Peyer's patch (tissue), 4 donors: ENCODE measurements around the gene PCDH19. TPM values are rescaled to one million over a fixed set of nuclear protein-coding genes. Genes with fewer than 3 reads are reported as not detected.

Experiments used
- DNase-seq, 3 donors: peaks; one replicate each; pipeline ENCODE4 v3.0.0-alpha.2; 2017 to 2019
- H3K27ac ChIP-seq, 4 donors: fragments of 200-600 bp; sonication (generic); one replicate each; pipeline ENCODE4 v1.5.1; 2016 to 2019
- H3K27me3 ChIP-seq, 2 donors: fragments of 200-600 bp; sonication (generic); one replicate each; pipeline ENCODE4 v1.5.1; 2019
- H3K36me3 ChIP-seq, 3 donors: fragments of 200-600 bp; sonication (generic); one replicate each; pipeline ENCODE4 v1.5.1; 2016 to 2019
- H3K4me1 ChIP-seq, 4 donors: fragments of 200-600 bp; sonication (generic); one replicate each; pipeline ENCODE4 v1.5.1; 2016 to 2019
- H3K4me3 ChIP-seq, 4 donors: fragments of 200-600 bp; sonication (generic); 1 replicate in 3 of 4; 2 replicates in 1 of 4; pipeline ENCODE4 v1.5.1; 2016 to 2019; ENCODE audit warnings: mild to moderate bottlenecking in 1 of 4
- H3K9me3 ChIP-seq, 4 donors: fragments of 200-600 bp; sonication (generic); one replicate each; pipeline ENCODE4 v1.5.1; 2016 to 2019; ENCODE audit warnings: mild to moderate bottlenecking in 1 of 4
- POLR2A ChIP-seq, 2 donors: fragments of 450-650 bp; IDR thresholded peaks; one replicate each; pipeline ENCODE4 v1.5.1; 2017; ENCODE audit warnings: antibody characterized with exemption in 2 of 2, mild to moderate bottlenecking in 2 of 2, moderate library complexity in 2 of 2
- total RNA-seq, 4 donors: library from RNA; depleted of rRNA; stranded (reverse); fragments of >200 nt; gene quantifications; one replicate each; pipeline ENCODE4 v1.1.0, GENCODE V29; 2016
- TF ChIP-seq, protein P1 (sequence below), 6 experiments: fragments of 450-650 bp in 4 of 6; fragments of 200-600 bp in 2 of 6; sonication (generic) in 1 of 6; IDR thresholded peaks; one replicate each; pipeline ENCODE4 v1.5.1; 2017 to 2019; ENCODE audit warnings: antibody characterized with exemption in 6 of 6, mild to moderate bottlenecking in 3 of 6, moderate library complexity in 1 of 6

Gene PCDH19
- total RNA-seq, 4 donors from 2014 or later = 0.35 to 0.94 (median 0.74) TPM

GRCh38 chrX:100358766-100359165 lies 51.3 kb downstream of the PCDH19 start:
- no peak for DNase-seq
- Histone ChIP-seq H3K27me3 (no peaks in the 10 kb centered on the region), H3K4me3 (no peak overlapping the region), H3K4me1 (no peaks in the 10 kb centered on the region), H3K36me3 (no peaks in the 10 kb centered on the region), H3K27ac (no peak overlapping the region), H3K9me3 (no peaks in the 10 kb centered on the region)
- TF ChIP-seq, protein P1, sequence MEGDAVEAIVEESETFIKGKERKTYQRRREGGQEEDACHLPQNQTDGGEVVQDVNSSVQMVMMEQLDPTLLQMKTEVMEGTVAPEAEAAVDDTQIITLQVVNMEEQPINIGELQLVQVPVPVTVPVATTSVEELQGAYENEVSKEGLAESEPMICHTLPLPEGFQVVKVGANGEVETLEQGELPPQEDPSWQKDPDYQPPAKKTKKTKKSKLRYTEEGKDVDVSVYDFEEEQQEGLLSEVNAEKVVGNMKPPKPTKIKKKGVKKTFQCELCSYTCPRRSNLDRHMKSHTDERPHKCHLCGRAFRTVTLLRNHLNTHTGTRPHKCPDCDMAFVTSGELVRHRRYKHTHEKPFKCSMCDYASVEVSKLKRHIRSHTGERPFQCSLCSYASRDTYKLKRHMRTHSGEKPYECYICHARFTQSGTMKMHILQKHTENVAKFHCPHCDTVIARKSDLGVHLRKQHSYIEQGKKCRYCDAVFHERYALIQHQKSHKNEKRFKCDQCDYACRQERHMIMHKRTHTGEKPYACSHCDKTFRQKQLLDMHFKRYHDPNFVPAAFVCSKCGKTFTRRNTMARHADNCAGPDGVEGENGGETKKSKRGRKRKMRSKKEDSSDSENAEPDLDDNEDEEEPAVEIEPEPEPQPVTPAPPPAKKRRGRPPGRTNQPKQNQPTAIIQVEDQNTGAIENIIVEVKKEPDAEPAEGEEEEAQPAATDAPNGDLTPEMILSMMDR (IDR thresholded peaks at IDR 0.05) = no peak
- no peak for TF ChIP-seq POLR2A (IDR thresholded peaks at IDR 0.05)

DNA sequence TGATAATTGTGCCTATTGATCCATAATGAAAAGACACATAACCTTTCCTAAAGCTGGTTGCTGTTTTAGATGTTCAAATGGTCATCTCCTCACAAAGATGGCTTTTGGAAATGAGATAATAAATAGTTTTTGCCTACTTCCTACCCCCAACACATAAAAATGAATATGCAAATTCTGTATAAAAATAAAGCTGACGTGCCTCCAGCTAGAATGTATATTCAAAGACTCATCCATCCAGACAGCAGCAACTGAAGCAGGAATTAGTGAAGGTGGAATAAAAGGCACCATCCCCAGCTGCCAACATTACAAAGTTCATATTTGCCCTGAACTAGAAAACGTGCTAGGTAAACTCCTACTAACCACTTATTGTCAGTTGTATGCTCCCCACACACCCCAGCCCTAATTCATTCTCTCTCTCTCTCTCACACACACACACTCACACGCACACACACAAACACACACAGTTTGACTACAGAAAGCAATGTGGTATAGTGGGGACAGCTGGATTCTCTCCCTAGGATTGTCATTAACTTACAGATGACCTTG lies 53.6 kb downstream of the PCDH19 start:
- H3K27ac ChIP-seq = no peak overlapping the region
- no peaks in the 10 kb centered on the region for H3K9me3 ChIP-seq
- H3K36me3 ChIP-seq = no peaks in the 10 kb centered on the region
- no peak for DNase-seq
- no peaks in the 10 kb centered on the region for H3K27me3 ChIP-seq
- no peaks in the 10 kb centered on the region for H3K4me1 ChIP-seq
- no peak overlapping the region for H3K4me3 ChIP-seq
- TF ChIP-seq, protein P1 (IDR thresholded peaks at IDR 0.05) = no peak
- no peak for TF ChIP-seq POLR2A (IDR thresholded peaks at IDR 0.05)

GRCh38 chrX:100355680-100356079 lies 54.4 kb downstream of the PCDH19 start:
- DNase-seq = no peak
- no peak for TF ChIP-seq POLR2A (IDR thresholded peaks at IDR 0.05)
- TF ChIP-seq, protein P1 (IDR thresholded peaks at IDR 0.05) = no peak
- no peaks in the 10 kb centered on the region for H3K27me3 ChIP-seq
- no peaks in the 10 kb centered on the region for H3K4me1 ChIP-seq
- no peak overlapping the region for H3K4me3 ChIP-seq
- no peaks in the 10 kb centered on the region for H3K36me3 ChIP-seq
- no peak overlapping the region for H3K27ac ChIP-seq
- no peaks in the 10 kb centered on the region for H3K9me3 ChIP-seq

GRCh38 chrX:100353326-100353725 lies 56.7 kb downstream of the PCDH19 start:
- no peaks in the 10 kb centered on the region for H3K36me3 ChIP-seq
- no peaks in the 10 kb centered on the region for H3K9me3 ChIP-seq
- no peaks in the 10 kb centered on the region for H3K4me1 ChIP-seq
- no peak for TF ChIP-seq POLR2A (IDR thresholded peaks at IDR 0.05)
- TF ChIP-seq, protein P1 (IDR thresholded peaks at IDR 0.05) = no peak
- no peak overlapping the region for H3K27ac ChIP-seq
- no peak overlapping the region for H3K4me3 ChIP-seq
- H3K27me3 ChIP-seq = no peaks in the 10 kb centered on the region
- DNase-seq = no peak

- H3K4me3 ChIP-seq = no peak overlapping the region
- no peaks in the 10 kb centered on the region for H3K9me3 ChIP-seq
- no peaks in the 10 kb centered on the region for H3K27me3 ChIP-seq
- H3K4me1 ChIP-seq = no peaks in the 10 kb centered on the region
- H3K27ac ChIP-seq = no peak overlapping the region
- TF ChIP-seq, protein P1 (IDR thresholded peaks at IDR 0.05) = no peak
- TF ChIP-seq POLR2A (IDR thresholded peaks at IDR 0.05) = no peak
- DNase-seq = no peak
- H3K36me3 ChIP-seq = no peaks in the 10 kb centered on the region
These were observed 59.2 kb downstream of the PCDH19 start for GRCh38 chrX:100350704-100351489.
